HG02623 (cell line): Measurements from ENCODE around the gene GALNT2.

Experiments used
- ATAC-seq: cut with Tn5 transposase; IDR thresholded peaks from one replicate; pipeline ENCODE4 v1.9.1; 2021; ENCODE audit warnings: moderate library complexity; ENCODE audit not compliant: unreplicated experiment

The GALNT2 gene

DNA sequence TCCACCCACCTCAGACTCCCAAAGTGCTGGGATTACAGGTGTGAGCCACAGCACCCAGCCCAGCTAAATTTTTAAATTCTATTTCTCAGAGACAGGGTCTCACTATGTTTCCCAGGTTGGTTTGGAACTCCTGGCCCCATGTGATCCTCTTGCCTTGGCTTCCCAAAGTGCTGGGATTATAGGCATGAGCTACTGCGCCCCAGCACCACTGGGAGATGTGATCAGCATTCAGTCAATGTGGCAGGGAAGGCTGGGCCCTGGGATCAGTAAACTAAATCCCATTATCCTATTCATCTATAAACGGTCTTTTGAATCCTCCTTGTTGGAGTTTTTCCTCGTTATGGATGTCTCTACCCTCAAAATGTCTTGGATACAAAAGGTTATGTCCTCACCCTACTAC, 245.6 kb downstream of the GALNT2 start:
- no peak for ATAC-seq

DNA sequence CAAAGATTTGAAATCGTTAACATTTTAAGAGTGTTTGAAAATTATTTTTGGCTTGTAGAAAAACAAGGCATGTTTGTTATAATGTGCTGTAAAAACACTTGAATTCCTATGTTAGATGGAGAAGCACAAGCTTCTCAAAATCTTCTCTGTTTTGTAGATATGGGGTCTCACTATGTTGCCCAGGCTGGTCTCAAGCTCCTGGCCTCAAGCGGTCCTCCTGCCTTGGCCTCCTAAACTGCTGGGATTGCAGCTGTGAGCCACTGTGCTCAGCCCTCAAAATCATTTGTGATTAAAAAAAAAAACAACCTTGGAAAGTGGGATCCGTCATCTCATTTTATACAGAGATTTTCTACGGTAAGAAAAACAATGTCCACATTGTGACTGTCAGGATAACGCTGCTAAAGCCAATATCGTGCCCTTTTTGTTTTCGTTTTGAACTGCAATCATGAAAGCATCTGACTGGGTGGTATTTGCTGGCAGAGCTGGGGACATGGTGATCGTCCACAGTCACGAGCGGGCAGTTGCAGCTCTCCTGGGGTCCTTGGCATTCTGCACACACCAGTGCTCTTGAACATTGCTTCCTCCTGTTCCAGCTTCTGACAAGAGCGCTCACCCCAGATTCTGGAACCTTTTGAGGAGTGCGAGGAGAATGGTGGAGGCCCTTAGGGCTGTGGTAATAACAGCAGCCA, 246.6 kb downstream of the GALNT2 start:
- ATAC-seq: no peak

DNA sequence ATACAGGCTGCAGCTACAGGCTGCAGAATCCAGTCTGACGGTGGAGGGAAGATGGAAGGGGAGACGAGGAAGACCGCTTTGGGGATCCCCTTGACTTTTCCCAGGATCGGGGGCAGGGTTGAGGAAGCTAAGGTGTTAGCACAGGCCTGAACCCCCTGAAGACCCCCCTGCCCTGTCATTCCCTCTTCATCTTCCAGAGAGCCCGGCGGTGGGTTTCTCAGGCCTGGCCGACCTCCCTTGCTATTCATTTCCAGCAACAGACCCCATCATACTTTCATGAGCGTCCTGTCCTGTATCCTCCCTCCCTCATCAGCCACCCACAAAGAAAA, 247.1 kb downstream of the GALNT2 start:
- ATAC-seq: no peak

DNA sequence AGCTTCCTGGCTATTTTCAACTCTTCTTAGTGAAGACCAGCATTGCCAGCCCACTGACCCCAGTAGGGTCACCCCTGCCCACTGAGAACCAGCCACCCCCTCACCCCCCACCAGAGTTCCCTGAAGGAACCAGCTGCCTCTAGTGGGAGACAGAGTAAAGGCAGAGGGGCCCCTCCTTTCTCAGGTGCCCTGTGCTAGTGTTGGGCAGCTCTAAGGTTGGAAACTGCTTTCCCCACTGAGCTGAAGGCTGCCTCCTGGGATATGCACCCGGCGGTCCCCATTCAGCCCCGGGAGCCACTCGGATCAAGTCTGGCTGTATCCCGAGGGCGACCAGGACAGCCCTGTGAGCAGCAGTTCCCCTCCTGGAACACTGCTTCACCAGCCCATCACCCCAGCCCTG, 248.1 kb downstream of the GALNT2 start:
- ATAC-seq: no peak

DNA sequence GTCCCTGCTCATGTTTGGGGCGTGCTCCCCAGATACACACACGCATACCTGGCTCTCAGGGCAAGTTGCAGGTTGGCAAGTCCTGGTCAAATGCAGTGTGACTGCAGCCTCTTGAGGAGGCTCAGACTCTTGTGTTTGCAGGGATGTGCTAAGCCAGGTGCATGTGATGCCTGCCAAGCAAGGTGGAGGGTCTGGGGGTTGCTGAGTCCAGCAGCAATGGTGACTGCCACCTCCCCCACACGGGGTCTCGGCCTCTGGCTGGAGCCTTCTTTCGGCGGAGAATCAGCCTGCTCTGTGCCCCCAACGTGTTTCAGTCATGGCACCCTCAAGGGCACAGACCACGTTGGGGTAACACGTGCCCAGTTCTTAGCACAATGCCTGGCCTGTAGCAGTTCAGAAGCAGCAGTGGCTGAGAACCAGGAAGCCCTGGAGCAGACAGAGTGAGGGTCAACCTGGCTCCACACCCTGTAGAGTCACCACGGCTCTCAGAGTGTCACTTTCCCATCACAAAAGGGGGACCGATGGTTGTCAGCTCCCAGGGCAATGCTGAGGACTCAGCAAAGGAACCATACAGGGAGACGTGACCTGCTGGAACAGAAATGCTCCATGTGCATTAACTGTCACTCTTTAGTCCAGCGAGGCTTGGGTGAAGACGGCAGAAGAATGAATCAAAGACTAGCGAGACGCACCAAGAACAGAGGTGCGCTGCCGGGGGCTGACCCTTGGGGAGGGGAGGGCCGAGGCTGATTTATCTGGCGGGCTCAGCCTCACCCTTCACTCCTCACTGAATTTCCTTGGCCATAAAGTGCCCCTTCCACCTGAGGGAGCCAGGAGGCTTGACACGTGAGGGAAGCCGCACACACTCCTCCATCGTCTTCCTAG, 250.1 kb downstream of the GALNT2 start:
- no peak for ATAC-seq

DNA sequence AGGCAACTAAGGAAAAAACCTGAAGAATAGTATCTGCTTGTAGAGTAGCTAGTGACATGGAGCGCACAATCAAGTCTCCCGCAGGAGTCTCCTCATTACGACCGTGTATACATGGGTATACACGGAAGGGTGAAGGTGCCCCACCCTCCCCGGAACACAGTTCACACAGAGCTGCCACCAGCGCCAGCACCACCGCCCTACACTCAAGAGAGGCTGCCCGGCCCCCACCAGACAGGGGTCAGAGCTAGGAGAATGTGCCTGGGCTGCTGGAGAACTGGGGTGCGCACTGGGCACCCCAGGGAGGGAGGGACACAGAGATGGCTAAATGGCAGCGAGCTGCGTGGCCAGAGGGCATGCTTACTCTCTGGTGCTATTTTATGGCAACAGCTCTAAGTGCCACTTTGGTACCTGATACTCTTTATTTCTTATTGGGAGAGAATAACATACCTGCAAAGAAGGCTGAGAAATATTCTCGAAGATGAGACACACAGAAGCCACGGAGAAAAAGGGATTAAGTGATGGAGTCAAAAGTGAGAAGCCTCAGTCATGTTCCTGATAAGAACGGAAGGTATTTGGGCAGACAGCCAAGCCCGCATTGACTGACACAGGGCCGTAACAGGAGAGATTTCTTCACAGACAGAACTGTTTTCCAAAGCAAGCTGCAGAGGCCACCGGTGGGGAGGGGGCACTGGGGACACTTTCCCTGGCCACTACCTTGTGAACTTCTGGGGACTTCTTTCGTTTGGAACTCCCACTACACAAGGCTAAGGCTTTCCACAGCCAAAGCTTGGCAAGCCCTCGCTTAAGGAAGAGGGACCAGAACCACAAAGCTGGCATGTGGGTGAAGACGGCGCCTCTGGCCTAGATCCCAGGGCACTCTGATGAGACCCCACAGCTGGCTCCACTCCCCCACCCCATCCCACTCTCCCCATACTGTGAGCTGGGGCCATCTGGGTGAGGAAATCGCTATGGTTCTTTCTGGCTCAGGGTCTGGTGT, 251.1 kb downstream of the GALNT2 start:
- no peak for ATAC-seq

DNA sequence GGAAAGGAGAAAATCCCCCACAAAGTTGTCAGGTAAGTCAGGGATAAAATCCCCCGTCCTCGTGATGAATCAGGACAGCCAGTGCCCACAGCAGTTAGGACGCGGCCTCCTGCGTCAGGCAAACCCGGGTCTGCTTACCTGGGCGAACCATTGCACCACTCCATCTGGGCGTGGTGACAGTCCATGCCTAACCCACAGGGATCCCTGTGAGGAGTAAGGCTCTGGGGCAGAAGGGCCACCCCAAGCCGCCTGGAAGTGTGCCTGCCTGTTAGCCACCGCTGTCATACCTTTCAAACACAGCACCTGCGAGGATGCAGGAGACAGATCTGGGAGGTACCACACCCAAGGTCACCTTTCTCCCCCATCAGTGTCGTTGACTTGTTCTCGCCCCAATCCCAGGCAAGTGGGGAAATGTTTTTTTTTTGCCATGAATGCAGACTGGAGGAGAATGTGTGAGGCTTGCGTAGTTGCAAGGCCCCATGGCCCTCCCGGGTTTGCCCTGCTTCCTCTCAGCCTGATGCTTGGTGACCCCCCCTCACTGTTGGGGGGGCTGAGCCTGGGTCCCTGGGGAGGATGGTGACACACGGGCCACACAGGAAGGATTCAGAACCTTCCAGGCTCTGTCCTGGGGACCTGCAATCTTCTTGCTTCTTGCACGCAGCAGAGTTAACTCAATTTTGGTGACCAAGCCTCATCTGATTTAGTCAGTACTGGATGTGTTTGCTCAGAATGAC, 252.1 kb downstream of the GALNT2 start:
- ATAC-seq: no peak

DNA sequence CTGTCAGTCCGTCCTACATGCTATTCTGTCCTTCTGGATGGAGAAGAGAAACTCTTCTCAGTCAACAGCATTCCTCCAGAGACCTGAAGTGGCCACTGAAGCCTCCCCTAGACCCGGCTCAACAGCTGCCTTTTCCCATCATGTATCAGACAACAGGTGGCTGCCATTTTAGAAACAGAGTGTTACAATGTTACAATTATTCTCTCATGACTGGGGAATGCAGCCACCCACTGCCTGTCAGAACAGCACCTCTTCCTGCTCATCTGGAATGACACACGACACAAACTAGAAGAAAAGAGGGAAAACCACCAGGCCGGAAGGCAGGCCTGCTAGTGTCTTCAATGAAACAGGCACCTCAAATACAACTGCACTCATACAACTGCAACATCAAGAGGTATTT, 253.8 kb downstream of the GALNT2 start:
- ATAC-seq: no peak

DNA sequence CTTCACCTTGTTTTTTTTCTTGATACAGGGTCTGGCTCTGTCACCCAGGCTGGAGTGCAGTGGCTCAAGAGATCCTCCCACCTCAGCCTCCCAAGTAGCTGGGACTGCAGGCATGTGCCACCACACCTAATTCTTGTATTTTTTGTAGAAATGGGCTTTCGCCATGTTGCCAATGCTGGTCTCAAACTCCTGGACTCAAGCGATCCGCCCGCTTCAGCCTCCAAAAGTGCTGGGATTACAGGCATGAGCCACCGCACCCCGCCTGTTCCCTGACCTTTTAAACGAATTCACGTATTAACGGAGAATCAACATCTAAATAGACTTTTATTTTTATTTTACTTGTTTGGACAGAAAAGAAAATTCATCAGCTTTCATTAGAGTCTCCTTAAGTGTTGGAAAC, 254.3 kb downstream of the GALNT2 start:
- ATAC-seq: no peak

DNA sequence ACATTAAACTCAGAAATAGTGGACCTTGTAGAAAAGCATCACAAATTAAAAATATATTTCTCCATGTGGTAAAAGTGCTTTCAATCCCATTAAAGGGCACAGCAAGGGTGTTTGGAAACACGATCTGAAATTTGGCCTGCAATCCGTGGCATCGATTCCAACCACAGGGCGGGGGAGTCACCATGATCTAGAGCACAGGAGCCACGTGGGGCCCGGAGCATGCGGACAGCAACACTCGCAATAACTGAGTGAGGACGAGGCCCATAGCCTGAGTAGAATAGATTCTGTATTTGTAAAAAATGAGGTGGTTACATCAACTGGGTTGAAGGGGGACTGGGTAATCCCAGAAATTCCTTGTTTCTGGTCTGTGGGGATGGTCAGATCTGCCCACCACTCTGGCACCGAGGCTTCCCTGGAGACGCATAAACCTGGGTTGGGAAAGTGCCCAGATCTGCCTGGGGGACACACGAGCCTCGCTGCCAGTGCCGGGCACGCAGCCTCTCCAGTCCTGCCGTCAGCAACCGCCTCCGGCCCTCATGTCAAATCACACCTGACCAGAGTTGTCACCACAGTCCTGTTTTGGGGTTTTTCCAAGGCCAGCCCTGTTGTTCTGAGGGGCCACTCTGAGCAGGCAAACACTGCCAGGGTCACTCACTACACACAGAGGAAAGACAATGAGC, 254.8 kb downstream of the GALNT2 start:
- no peak for ATAC-seq

DNA sequence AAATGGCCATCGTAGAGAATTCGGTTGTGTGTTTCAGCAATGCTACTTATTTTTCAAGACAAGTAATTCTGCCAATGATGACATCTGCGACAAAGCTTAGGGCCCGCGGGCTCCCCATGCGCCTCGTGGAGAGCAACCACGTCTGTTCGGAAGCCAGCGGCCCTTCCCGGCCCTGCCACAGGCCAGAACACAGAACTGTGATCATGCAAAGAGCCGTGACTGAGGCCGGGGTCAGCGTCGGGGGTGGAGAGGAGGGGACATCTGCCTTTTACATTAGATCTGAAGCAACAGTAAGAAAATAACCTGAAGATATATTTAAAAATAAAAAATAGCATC, 255.4 kb downstream of the GALNT2 start:
- ATAC-seq: no peak

DNA sequence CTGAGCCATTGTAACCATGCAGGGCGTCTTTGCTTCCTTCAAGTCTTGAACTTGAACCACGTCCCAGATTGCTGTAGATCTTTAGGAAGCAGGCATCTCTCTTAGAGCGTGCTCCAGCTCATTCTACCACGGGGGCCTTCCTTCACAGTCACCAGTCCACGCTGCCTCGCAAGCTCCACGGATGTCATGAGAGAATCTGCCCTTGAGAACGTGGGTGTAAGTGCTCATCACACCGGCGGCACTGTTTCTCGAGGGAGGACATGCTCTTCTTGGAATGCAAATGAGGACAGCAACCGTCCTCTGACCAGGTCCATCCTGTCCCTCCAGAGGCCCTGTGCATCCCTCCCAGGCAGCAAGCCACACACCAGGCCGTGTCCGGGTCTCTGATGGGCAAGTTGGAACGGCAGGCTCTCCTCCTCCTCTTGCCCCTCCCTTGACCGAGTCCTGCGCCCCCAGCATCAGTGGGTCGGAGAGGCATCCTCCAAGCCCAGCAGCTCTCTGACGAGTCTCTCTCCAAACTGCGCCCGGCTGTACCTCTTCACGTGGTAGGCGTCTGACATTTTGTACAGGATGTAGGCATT, 256.0 kb downstream of the GALNT2 start:
- no peak for ATAC-seq

DNA sequence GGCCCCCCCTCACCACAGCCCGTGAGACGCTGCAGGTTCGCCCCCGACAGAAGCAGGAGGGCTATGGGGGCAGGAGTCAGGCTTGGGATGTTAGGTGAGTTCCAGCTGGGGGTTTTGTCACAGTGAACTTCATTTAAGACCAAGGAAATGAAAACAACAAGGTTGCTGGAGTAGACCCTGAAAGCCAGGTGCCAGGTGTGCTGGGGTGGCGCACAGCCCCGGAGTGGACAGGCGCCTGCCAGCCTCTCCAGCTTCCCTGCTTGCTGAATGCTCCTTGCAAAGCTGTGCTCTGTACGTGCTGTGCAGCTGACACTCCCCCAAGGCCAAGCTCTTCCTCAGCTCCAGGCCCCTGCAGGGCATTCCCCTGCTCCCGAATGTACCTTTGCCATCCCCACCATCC, 256.6 kb downstream of the GALNT2 start:
- ATAC-seq: no peak

DNA sequence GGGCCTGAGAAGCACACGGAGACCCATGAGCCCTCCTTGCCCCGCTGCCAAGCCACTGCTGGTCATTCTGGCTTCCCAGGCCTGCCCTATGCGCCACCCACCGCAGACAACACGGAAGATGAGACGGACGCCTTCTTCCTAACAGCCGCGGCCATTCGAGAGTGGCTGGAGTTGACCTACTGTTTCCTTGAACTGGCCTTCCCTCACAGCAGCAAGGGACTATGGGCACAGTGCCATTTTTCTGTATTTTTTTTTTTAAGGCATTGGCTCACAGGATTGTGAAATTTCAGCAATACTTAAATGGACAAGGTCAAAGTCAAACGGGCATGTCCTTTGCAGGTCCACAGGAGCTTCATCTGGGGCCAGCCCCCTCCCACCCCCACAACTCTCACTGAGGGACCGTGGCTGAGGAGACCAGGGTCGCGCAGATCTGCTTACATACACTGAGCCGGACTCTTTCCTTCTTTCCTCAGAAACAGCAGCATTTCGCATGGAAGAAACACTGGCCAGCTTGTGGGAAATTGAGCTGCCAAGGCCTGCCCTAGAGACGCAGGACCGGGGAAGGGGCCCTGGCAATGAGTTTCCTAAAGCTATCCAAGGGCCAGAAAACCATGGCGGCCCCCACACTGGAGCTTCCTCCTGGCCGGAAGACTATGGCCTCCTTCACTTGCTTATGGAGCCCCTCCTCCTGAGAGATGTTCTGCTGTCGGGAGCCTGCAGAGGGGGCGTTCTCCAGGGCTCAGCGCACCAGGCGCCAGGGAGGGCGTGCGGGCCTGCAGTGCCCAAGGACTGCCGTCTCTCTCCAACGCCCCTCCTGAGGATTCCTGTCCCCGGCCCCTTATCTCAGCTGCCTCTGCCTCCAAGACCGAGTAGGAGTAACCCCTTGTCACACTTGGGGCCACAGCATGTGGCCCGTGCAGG, 260.2 kb downstream of the GALNT2 start:
- ATAC-seq: no peak

DNA sequence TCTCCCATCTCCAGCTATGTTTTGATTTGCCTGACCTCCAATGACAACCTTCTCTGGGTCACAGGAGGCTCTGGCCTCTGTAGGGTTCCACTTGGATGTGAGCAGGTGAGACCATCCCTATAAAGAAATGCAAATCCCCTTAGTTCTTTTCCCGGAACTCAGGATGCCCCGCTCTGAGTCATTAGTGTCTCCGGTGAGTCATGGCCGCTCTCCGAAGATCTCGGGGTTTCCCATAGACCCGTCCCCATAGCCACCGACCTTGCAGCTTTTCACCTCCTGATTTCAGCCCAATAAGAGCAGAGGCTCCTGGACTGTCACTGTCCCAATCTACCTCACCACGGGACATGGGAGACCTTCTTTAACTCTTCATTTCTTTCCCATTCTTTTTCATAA, 260.9 kb downstream of the GALNT2 start:
- ATAC-seq: no peak

DNA sequence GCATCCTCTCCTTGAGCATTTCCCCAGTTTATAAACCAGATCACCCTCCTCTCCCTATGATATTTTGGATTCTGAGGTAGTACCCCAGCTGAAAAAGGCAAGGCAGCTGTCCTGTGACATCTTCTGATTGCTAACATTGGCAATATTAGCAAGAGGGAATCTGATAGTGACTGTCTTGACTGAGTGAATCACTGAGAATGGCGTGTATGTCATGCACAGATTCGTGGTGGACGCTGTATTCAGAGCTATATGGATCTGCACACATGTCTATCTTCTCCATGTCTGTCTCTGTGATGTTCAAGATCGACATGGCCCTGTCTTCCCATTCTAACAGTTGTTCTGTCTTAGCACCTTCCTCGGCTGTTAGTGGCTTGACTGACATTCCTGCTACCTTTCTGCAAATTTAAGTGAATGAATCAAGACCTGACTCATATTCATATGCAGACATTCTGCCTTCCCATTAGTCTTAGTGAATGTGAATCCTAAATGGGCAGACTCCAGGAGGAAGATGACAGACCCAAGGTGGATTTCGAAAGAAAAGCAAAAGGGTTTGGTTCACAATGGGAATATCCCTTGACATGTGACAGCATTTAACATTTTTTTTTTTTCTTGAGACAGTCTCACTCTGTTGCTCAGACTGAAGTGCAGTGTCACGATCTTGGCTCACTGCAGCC, 261.4 kb downstream of the GALNT2 start:
- ATAC-seq: no peak

DNA sequence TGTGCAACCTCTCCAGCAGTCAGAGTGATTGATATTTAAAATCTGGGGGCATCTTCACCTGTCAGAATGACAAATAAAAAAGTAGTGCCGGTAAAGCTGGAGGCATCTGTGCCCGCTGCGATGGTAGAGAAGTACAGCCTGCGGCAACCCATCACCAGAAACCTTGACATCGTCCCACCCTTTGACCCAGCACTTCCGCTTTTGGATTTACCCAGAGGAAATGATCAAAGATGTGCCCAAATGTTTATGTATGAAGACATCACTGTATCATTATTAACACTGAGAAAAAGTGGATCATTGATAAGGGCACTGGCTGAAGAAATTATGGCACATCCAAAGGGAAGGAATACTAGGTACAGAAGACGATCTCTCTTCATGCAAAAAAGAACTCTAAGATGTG, 263.1 kb downstream of the GALNT2 start:
- ATAC-seq: no peak
